ENCODE data around the gene PPP2R2B. TPM values are rescaled to one million over a fixed set of nuclear protein-coding genes. Genes with fewer than 3 reads are reported as not detected.

PPP2R2B gene
- total and polyA plus RNA-seq, 7 donors: 0.03 to 0.71 (median 0.11) TPM; not detected in 1

- no peak for DNase-seq
- H3K4me3 ChIP-seq: no peak overlapping the region
- H3K27ac ChIP-seq: no peak overlapping the region
- H3K27me3 ChIP-seq (ENCODE audit: insufficient read depth in 3 of 3, low read length in 2 of 3): no peaks in the 10 kb centered on the region
- H3K9me3 ChIP-seq: no peaks in the 10 kb centered on the region
- no peaks in the 10 kb centered on the region for H3K4me1 ChIP-seq
- 18 to 33% (median 25%) methylated on average over 3 of the region's 3 CpGs for WGBS, 3 donors
- ATAC-seq: no peak
- TF ChIP-seq CTCF (IDR thresholded peaks at IDR 0.05): no peak
- H3K36me3 ChIP-seq (ENCODE audit: insufficient read depth in 1 of 2, low read depth in 1 of 2): no peaks in the 10 kb centered on the region
- intact Hi-C loops (cut with DNase I): no loop called here
Measured at GRCh38 chr5:146669656-146670055, 208.9 kb downstream of the PPP2R2B start.

- intact Hi-C loops (cut with DNase I): no loop called here
- H3K27me3 ChIP-seq (ENCODE audit: insufficient read depth in 3 of 3, low read length in 2 of 3): no peaks in the 10 kb centered on the region
- ATAC-seq: no peak
- no peaks in the 10 kb centered on the region for H3K36me3 ChIP-seq (ENCODE audit: insufficient read depth in 1 of 2, low read depth in 1 of 2)
- no peaks in the 10 kb centered on the region for H3K9me3 ChIP-seq
- no peak overlapping the region for H3K27ac ChIP-seq
- TF ChIP-seq CTCF (IDR thresholded peaks at IDR 0.05): no peak
- H3K4me1 ChIP-seq: no peaks in the 10 kb centered on the region
- 28 to 42% (median 35%) methylated on average over 4 of the region's 4 CpGs for WGBS, 3 donors
- no peak for DNase-seq
- no peak overlapping the region for H3K4me3 ChIP-seq
Measured at GRCh38 chr5:146667633-146668272, 210.8 kb downstream of the PPP2R2B start.

- Histone ChIP-seq H3K9me3 (peaks cover 4% of the 10 kb centered on the region), H3K27me3 (ENCODE audit: insufficient read depth in 3 of 3, low read length in 2 of 3) (no peaks in the 10 kb centered on the region), H3K36me3 (ENCODE audit: insufficient read depth in 1 of 2, low read depth in 1 of 2) (no peaks in the 10 kb centered on the region), H3K4me1 (no peaks in the 10 kb centered on the region), H3K27ac (no peak overlapping the region), H3K4me3 (no peak overlapping the region)
- WGBS, 3 donors: 71 to 92% (median 74%) methylated on average over 1 of the region's 1 CpG
- TF ChIP-seq CTCF (IDR thresholded peaks at IDR 0.05): peak; percentile 20
- ATAC-seq (no peak), DNase-seq (no peak)
- intact Hi-C loops (cut with DNase I): no loop called here
Measured at GRCh38 chr5:146662229-146662628, 216.3 kb downstream of the PPP2R2B start.

- intact Hi-C loops (cut with DNase I): no loop called here
- Histone ChIP-seq H3K4me3 (no peak overlapping the region), H3K36me3 (ENCODE audit: insufficient read depth in 1 of 2, low read depth in 1 of 2) (no peaks in the 10 kb centered on the region), H3K4me1 (no peaks in the 10 kb centered on the region), H3K27me3 (ENCODE audit: insufficient read depth in 3 of 3, low read length in 2 of 3) (no peaks in the 10 kb centered on the region), H3K9me3 (peaks cover 4% of the 10 kb centered on the region), H3K27ac (no peak overlapping the region)
- no peak for TF ChIP-seq CTCF (IDR thresholded peaks at IDR 0.05)
- ATAC-seq (no peak), DNase-seq (no peak)
- WGBS, 3 donors: 75 to 84% (median 81%) methylated on average over 3 of the region's 3 CpGs
Measured at GRCh38 chr5:146660376-146660960, 218.1 kb downstream of the PPP2R2B start.

GRCh38 chr5:146659961-146660360, 218.6 kb downstream of the PPP2R2B start:
- Histone ChIP-seq H3K4me1 (no peaks in the 10 kb centered on the region), H3K9me3 (peaks cover 4% of the 10 kb centered on the region), H3K36me3 (ENCODE audit: insufficient read depth in 1 of 2, low read depth in 1 of 2) (no peaks in the 10 kb centered on the region), H3K27ac (no peak overlapping the region), H3K4me3 (no peak overlapping the region), H3K27me3 (ENCODE audit: insufficient read depth in 3 of 3, low read length in 2 of 3) (no peaks in the 10 kb centered on the region)
- DNase-seq (no peak), ATAC-seq (no peak)
- TF ChIP-seq CTCF (IDR thresholded peaks at IDR 0.05): no peak
- WGBS, 3 donors: 57 to 70% (median 59%) methylated on average over 3 of the region's 3 CpGs
- intact Hi-C loops (cut with DNase I): no loop called here
